Activated CD4-positive, alpha-beta T cell treated with anti-CD3 and anti-CD28 coated beads, Interleukin-10, Interleukin-2, amounts not matched to agents 100 ng/mL and 50 ng/mL, durations not matched to agents 16 hours and 8 hours (primary cell): ENCODE results near the gene C2CD4C.
"Not testable (repeated sequence)": the region's sequence is repeated elsewhere in the genome, so short reads cannot be mapped to it uniquely, and the experiment has no call there.

Experiments used
- DNase-seq: peaks from one replicate; pipeline ENCODE4 v3.0.0-alpha.2; 2020

C2CD4C gene

DNA sequence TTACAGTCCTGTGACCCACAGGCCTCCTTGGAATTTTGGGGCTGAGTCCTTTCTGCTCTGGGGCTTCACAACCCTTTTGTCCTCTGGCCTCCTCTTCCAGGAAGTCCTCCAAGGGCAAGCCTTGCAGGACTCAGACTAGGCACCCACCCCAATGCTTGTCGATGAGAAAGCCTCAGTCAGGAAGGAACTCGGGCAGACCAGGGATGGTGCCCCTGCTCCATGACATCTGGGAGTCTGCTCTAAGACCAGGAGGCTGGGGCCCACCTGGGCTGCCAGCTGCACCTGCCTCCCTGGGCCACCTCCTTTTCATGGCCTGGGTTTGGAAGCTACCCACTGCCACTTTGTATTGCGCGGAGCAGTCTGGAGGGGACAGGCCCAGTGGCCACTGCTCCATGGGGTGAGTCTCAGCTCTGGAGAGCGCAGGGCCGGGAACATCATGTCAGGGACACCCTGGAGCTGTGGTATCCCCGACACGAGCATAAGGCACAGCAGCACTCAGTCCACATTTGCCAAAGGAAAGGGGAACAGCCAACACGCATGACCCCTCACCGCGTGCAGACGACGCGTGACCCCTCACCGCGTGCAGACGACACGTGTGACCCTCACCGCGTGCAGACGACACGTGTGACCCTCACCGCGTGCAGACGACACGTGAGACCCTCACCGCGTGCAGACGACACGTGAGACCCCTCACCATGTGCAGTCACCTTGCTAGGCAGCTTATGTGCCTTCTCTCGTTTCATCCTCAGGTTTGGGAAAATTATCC is 10.8 kb downstream of the C2CD4C start:
- no peak for DNase-seq

DNA sequence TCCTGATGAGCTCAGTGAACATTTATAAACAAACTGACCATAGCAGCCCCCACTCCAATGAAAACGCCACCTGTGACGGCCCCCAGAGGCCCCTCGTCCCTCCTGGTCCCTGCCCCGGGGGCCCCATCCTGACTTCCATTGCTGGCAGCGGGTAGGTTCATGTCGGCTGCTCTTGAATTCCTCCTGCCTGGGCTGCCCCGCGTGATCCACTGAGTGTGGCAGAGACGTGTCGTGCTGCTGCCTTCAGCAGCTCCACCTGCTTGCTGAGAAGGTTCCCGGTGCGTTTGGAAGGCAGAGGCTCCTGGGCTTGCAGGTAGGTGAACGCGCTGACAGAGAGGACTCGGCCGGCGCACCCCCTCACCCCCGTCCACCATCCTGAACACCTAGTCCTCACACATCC is 11.6 kb downstream of the C2CD4C start:
- DNase-seq, result no peak

DNA sequence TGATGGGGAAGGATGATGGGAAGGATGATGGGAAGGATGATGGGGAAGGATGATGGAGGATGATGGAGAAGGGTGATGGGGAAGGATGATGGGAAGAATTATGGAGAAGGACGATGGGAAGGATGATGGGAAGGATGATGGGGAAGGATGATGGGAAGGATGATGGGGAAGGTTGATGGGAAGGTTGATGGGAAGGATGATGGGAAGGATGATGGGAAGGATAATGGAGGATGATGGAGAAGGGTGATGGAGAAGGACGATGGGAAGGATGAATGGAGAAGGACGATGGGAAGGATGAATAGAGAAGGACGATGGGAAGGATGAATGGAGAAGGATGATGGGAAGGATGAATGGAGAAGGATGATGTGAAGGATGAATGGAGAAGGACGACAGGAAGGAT is 13.5 kb downstream of the C2CD4C start:
- DNase-seq, result no peak

DNA sequence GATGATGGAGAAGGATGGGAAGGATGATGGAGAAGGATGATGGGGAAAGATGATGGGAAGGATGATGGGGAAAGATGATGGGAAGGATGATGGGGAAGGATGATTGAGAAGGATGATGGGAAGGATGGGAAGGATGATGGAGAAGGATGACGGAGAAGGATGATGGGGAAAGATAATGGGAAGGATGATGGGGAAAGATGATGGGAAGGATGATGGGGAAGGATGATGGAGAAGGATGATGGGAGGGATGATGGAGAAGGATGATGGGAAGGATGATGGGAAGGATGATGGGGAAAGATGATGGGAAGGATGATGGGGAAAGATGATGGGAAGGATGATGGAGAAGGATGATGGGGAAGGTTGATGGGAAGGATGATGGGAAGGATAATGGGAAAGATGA is 14.1 kb downstream of the C2CD4C start:
- not testable (repeated sequence) for DNase-seq

DNA sequence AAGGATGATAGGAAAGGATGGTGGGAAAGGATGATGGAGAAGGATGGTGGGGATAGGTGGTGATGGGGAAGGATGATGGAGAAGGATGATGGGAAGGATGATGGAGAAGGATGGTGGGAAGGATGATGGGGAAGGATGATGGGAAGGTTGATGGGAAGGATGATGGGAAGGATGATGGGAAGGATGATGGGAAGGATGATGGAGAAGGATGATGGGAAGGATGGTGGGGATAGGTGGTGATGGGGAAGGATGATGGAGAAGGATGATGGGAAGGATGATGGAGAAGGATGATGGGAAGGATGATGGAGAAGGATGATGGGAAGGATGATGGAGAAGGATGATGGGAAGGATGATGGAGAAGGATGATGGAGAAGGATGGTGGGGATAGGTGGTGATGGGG is 15.4 kb downstream of the C2CD4C start:
- DNase-seq, result not testable (repeated sequence)

DNA sequence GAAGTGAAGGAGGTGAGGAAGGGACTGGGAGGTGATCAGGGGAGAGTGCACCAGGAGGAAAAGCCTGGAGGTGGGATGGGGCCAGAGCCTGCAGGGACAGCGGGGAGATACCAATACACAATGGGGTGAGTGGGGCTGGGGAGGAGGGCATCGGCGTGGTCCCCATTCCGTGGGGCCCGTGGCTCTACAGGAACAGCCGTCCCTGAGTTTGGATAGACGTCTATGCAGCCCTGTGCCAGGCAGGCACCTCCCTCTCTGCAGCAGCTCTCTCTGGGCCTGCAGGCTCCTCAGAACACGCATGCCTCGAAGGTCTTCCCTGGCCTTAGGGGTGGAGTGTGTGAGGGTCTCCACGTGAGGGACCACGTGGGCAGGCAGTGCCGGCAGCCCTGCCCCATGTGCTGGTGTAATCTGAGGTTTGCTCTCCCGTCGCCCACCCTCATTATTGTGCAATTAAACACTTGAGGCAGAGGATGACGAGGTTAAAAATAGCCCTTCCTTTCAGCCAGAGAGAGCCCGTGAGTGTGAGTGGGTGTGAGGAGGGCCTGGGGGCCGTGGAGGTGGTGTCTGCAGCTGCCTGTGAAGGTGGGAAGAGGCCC is 16.5 kb downstream of the C2CD4C start:
- no peak for DNase-seq

DNA sequence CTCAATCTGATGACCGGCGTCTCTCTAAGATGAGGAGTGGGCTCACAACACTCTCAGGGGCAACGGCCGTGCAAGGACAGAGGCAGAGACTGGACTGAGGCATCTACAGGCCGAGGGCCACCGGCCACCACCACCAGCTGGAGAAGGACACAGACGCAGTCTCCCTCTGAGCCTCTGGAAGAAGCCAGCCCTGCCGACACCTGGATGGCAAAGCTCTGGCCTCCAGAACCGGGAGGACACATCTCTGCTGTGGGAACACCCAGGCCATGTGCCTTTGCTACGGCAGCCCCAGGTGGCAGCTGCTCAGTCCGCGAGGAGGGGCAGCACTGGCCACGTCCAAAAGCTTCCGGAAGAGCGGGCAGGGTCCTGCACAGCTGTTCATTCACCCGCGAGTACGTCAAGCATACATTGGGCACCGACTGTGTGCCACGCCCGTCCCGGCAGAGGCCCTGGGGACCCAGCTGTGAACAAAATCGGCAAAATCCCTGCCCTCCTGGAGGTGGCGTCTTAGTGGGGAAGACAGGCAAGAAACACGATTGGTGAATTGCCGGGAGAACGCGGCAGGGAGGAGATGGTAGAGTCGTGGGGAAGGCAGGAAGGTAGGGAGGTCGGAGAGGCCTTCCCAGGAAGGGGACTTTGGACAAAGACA is 17.1 kb downstream of the C2CD4C start:
- DNase-seq, result no peak

DNA sequence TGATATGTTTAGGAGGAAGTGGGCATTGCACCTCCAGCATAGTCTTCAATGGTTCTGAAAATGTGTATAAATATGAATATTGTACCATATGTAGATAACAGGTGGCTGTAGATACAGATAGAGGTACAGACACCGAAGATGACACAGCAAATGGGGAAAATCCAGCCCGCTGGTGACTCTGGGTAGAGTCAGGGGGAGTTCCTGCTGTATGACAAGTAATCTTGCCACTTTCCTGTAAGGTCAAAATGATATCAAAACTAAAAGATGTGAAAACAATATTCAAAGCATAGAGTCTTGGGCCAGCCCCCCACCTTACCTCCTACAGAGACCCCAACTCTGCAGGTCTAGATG is 17.8 kb downstream of the C2CD4C start:
- no peak for DNase-seq

DNA sequence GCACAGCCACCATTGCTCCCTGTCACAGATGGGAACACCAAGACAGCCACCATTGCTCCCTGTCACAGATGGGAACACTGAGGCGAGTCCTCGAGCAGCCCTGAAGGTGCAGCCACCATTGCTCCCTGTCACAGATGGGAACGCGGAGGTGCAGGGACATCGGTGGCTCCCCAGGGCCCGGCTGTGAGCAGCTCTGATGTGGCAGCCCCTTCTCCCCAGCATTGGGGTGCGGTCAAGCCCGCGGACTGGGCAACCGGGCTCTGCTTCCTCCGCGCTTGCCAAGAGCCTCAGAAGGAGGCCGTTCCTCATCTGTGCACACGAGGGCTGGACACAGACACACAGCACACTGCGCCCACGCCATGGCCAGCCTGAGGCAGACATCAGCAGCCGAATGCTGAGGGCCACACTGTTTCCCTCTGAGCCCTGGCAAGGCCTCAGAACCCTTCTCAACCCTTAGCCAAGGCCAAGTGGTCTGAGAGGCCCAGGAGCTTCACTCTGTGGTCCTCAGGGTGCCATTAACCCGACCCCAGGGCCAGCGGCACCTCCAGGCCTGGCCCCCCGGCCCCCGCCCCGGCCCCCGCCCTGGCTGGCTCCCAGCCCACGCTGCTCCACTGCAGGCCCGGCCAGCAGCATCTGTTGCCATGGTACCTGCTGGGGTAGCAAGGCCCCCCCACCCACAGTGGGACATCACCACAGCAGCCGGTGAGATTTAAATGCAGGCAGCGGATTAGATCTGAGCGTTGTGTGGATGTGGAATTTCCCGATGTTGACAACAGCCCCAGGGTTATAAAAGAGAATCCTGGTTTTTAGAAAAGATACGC is 18.4 kb downstream of the C2CD4C start:
- DNase-seq, result no peak

DNA sequence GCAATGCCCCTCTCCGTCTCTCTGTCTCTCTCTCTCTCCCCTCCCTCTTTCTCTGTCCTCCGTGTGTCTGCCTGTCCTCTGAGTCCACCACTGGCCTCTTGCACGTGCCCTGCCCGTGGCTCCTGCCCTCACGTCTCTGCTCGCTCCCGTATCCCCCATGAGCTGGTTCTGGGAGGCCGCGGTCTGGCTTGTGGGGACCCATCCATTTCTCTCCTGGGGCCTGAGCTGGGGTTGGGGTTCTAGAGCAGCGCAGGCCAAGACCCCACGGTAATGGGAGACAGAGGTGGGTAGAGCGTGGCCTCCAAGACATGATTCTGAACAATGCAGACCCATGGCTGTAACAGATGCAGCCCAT is 19.0 kb downstream of the C2CD4C start:
- DNase-seq, result no peak

DNA sequence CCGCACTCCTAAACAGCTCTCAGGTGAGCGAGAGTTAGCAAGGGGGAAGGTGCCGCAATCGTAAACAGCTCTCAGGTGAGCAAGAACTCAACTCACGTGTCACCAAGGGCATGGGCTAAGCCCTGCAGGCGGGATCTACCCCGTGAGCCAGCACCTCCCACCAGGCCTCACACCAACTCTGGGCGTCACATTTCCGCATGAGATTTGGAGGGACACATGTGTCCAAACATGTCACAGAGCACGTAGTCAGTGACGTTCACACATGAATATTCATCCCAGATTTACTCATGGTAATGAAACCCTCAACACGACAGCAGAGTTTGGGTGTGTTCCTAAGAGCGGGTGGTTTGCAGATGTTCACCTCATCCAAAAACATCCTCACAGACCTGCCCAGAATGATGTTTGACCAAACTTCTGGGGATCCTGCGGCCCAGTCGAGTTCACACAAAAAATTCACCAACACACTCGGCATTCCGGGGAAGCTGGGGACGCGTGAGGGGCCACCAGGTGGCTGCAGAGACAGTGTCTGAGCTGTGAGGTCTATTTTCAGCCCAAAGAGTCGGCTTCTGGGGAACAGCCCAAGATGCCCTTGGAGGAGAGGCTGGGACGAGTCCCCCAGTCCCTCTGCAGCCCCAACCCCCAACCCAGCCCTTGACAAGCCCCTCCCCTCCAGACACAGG is 19.6 kb downstream of the C2CD4C start:
- DNase-seq, result no peak

DNA sequence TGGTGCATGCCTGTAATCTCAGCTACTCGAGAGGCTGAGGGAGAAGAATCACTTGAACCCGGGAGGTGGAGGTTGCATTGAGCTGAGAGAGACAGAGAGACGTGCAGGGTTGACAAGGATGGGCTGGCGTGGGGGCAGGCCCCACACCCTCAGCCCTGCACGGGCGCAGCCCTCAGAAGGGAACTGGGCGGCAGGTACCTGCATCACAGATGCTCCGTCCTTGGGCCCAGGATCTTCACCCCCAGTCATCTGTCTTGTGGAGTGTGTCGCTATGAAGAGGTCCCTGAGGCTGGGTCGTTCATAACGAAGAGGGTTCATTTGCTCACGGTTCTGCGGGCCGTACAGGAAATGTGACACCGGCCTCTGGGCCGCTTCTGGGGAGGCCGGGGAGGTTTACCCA is 20.3 kb downstream of the C2CD4C start:
- DNase-seq, result no peak

DNA sequence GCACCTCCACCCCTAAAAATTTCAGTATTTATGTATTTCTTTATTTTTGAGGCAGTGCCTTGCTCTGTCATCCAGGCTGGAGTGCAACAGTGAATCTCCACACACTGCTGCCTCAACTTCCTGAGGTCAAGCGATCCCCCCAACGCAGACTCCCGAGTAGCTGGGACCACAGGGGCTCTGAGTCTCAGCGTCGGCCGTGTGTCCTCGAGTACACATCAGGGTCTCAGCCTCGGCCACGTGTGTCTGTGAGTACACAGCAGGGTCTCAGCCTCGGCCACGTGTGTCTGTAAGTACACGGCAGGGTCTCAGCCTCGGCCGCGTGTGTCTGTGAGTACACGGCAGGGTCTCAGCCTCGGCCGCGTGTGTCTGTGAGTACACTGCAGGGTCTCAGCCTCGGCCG is 21.2 kb downstream of the C2CD4C start:
- no peak for DNase-seq

DNA sequence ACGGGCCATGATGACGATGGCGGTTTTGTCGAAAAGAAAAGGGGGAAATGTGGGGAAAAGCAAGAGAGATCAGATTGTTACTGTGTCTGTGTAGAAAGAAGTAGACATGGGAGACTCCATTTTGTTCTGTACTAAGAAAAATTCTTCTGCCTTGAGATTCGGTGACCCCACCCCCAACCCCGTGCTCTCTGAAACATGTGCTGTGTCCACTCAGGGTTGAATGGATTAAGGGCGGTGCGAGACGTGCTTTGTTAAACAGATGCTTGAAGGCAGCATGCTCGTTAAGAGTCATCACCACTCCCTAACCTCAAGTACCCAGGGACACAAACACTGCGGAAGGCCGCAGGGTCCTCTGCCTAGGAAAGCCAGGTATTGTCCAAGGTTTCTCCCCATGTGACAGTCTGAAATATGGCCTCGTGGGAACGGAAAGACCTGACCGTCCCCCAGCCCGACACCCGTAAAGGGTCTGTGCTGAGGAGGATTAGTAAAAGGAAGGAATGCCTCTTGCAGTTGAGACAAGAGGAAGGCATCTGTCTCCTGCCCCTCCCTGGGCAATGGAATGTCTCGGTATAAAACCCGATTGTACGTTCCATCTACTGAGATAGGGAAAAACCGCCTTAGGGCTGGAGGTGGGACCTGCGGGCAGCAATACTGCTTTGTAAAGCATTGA is 22.2 kb downstream of the C2CD4C start:
- not testable (repeated sequence) for DNase-seq

DNA sequence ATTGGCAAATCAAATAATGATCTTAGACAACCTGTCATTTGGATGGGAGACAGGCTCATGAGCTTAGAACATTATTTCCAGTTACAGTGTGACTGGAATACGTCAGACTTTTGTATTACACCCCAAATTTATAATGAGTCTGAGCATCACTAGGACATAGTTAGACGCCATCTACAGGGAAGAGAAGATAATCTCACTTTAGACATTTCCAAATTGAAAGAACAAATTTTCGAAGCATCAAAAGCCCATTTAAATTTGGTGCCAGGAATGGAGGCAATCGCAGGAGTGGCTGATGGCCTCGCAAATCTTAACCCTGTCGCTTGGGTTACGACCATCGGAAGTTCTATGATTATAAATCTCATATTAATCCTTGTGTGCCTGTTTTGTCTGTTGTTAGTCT is 22.8 kb downstream of the C2CD4C start:
- DNase-seq, result not testable (repeated sequence)

DNA sequence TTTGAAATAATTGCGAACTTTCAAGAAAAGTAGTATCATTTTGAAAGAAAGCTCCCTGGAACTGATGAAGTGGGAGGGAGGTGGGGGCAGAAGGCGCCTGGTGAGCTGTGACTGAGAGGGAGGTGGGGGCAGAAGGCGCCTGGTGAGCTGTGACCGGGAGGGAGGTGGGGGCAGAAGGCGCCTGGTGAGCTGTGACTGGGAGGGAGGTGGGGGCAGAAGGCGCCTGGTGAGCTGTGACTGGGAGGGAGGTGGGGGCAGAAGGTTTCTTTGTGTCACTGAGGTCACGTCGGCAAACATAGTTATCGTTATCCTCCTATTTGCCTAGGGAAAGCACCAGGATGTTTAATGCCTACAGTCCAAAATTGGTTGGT is 24.2 kb downstream of the C2CD4C start:
- DNase-seq, result no peak

DNA sequence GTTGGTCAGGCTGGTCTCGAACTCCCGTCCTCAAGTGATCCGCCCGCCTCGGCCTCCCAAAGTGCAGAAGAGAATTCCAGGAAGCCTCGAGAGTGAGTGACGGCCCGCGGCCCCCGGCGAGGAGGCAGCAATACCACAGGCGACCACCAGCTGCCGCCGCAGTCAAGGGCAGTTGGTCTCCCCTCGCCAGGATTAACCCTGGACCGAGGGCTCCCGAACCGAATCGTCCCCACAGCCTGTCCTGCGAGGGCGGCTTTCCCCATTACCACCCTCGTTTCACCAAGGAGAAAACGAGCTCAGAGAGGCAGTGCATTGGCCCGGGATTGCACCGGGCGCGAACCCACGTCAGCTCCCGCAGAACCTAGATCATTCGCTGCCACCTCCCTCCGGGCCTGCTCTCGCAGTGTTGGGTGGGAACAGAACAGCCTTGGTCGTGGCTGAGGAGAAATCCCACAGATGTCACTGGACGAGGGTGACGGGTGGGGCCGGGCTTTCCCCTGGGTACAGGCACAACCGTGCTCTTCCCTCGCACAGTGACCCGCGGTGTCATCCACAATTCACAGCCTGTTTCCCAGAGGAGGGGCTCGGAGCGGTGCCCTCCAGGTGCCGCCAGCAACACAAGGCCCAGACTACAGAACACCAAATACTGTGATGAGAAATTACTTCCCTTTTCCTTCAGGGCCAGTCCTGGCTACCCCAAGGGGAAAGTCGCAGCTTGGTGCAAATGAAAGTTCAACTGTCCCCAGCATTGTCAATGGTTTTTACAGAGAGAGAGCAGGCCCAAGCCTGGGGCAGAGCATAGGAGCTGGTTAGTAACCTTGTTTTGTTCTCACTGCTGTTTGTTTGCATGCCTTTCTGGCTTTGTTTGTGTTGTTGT is 24.8 kb downstream of the C2CD4C start:
- no peak for DNase-seq

DNA sequence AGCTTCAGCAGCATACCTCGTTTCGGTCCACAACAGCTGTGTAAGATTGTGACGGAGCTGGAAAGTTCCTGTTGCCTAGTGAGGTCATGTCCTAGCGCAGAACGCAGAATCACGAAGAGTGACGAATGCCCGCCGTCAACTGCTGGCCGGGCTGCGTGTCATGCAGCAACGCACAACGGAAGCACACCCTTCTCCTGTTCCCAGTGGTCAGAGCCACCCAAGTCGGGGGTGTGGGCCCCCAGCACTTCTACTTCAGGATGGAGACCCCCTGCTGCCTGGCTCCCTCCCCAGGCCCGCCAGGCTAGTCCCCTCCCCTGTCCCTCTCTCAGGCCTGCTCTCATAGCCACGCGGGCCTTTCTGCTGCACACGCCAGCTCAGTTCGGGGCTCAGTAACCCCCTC is 25.9 kb downstream of the C2CD4C start:
- DNase-seq, result no peak

DNA sequence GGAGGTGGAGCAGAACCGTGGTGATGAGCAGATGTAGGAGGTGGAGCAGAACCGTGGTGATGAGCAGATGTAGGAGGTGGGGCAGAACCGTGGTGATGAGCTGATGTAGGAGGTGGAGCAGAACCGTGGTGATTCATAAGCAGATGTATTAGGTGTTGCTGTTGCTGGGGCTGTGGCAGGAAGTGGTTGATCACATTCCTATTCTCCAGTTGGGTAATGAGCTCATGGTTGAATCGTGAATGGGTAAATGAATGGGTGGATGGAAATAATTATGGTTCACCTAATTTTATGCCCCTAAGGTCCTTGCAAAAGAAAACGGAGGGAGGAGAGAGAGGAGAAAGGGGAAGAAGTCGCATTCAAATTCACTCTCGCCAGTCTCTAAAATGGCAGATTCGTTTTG is 26.4 kb downstream of the C2CD4C start:
- DNase-seq, result peak; percentile 76

DNA sequence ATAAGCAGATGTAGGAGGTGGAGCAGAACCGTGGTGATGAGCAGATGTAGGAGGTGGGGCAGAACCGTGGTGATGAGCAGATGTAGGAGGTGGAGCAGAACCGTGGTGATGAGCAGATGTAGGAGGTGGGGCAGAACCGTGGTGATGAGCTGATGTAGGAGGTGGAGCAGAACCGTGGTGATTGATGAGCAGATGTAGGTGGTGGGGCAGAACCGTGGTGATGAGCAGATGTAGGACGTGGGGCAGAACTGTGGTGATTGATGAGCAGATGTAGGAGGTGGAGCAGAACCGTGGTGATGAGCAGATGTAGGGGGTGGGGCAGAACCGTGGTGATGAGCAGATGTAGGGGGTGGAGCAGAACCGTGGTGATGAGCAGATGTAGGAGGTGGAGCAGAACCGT is 27.0 kb downstream of the C2CD4C start:
- not testable (repeated sequence) for DNase-seq

DNA sequence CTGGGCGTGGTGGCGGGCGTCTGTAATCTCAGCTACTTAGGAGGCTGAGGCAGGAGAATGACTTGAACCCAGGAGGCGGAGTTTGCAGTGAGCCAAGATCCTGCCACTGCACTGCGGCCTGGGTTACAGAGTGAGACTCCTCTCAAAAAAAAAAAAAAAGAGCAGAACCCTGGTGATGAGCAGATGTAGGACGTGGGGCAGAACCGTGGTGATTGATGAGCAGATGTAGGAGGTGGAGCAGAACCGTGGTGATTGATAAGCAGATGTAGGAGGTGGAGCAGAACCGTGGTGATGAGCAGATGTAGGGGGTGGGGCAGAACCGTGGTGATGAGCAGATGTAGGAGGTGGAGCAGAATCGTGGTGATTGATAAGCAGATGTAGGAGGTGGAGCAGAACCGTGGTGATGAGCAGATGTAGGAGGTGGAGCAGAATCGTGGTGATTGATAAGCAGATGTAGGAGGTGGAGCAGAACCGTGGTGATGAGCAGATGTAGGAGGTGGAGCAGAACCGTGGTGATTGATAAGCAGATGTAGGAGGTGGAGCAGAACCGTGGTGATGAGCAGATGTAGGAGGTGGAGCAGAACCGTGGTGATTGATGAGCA is 28.2 kb downstream of the C2CD4C start:
- DNase-seq, result not testable (repeated sequence)
